Panc1 (cell line): ENCODE measurements around the gene NUDT4B.
"Not testable (repeated sequence)": the region's sequence is repeated elsewhere in the genome, so short reads cannot be mapped to it uniquely, and the experiment has no call there.

ENCODE experiments used
- CTCF ChIP-seq: fragments of 450-650 bp; IDR thresholded peaks from 2 replicates; pipeline ENCODE4 v1.5.1; 2017; ENCODE audit warnings: mild to moderate bottlenecking
- POLR2AphosphoS5 ChIP-seq: IDR thresholded peaks from 2 replicates; pipeline ENCODE4 v1.6.1; 2012; ENCODE audit warnings: mild to moderate bottlenecking, low read depth, low read length, moderate library complexity
- REST ChIP-seq, 2 experiments: IDR thresholded peaks; 2 replicates each; pipeline ENCODE4 v1.6.1; 2011 to 2012; ENCODE audit warnings: low read depth in 2 of 2, control low read depth in 1 of 2, low read length in 1 of 2, mild to moderate bottlenecking in 1 of 2, moderate library complexity in 1 of 2; ENCODE audit not compliant: insufficient read depth in 1 of 2
- SIN3A ChIP-seq: IDR thresholded peaks from 2 replicates; pipeline ENCODE4 v1.6.1; 2012; ENCODE audit warnings: low read depth, mild to moderate bottlenecking, low read length, moderate library complexity, borderline replicate concordance; ENCODE audit not compliant: insufficient read depth

GRCh38 chr1:148756231-148756630 lies 7.7 kb downstream of the NUDT4B start:
- TF ChIP-seq CTCF; REST (IDR thresholded peaks at IDR 0.05; ENCODE audit: insufficient read depth in 1 of 2, low read depth in 2 of 2, low read length in 1 of 2); POLR2AphosphoS5; SIN3A: not testable (repeated sequence)
